NCI-H146 treated with DMSO at 0.1 percent for 48 hours (cell line): ENCODE results near the gene COL27A1.

Source experiments
- DNase-seq: peaks from one replicate; lab custom pipeline; 2025; ENCODE audit not compliant: unreplicated experiment; lab: John Stamatoyannopoulos, UW

COL27A1 gene

DNA sequence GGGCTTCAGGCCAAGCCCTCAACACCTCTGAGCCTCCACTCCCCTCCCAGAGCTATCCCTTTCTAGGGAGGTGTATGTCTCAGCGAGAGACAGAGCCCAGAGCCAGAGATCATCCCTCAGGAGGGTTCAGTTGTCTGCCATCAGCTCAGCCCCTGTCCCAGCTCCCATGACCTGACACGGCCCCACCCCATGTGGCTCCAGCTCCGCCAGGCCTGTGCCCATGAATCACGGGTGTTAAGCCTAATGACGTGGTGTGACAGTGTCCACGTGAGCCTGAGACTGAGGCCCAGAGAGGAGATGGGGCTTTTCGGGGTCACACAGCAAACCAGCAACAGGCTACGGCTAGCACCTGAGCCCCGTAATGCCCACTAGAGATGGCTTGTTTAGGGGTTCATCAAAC lies 106.7 kb downstream of the COL27A1 start:
- DNase-seq: no peak

DNA sequence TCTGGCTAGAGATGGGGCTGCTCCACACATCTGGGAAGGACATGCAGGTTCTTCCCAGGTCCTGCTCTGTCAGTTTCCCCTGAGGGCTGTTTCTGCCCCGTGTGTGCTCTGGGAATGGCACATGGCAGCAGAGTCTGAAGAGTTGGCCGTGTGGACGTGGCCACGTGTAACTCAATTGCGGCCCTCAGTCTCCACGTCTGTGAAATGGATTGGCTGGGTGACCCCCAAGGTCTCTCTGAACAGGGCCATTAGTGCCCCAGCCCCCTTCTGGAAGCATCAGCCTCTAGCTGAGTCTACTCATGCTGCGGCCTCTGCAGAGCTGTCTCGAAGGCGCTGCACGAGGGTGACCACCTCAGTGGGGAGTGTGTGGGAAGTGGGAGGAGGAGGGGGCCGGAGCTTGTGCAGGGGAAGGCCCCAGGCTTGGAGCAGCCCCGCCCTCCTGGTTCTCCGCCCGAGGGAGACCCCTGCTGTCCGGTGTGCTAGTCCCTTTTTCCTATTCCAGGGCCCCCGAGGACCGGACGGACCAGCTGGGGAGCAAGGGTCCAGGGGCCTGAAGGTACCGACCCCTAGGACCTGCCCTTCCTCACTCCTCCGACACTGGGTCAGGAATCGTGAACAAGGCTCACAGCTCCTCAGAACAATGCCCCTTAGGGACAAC lies 108.6 kb downstream of the COL27A1 start:
- no peak for DNase-seq

DNA sequence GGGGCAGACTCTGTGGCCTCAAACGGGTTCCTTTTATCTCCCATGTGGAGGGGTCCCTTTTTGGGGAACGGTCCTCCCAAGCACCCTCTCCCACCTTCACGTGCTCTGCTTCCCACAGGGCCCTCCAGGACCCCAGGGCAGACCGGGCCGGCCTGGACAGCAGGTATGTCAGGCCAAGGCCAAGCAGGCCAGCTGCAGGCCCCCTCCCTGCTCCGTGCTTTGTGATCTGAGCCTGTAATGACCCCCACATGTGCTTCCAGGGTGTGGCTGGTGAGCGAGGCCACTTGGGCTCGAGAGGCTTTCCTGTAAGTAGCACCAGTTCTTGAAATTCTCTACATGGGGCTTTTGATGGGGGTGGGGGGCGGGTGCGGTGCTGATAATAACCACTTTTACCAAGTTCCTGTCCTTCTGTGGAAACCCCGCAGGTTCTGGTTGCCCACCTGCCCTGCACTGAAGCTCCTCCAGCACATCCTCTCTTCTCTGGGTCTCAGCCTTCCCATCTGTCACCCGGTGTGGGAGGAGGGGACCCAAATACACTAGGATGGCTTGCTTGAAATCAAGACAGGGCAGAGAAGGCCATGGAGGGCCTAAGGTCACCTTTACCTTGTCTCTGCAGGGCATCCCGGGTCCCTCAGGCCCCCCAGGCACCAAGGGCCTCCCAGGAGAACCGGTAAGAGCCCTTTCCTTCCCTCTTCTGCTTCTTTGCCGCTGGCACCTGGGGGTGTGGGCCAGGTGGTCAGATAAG lies 109.6 kb downstream of the COL27A1 start:
- DNase-seq: no peak

DNA sequence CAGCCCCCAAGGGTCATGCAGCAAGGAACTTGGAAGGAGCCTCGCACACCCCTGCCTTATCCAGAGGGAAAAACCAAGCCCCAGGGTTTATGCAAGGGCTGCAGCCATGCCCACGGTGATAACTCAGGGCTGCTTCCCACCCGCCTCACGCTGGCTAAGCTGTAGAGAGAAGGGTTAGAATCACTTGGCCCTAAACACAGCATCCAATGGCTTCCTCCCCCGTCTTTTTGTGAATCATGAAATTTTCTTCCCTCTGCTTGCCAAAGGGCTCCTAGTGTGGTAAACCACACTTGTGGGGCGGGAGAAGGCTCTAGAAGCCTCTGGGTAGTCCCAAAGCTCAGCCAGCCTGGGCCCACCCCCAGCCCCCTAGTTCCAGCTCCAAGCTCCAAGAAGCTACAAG lies 111.6 kb downstream of the COL27A1 start:
- DNase-seq: no peak

- no peak for DNase-seq
Measured at GRCh38 chr9:114269023-114269422, 113.7 kb downstream of the COL27A1 start.

DNA sequence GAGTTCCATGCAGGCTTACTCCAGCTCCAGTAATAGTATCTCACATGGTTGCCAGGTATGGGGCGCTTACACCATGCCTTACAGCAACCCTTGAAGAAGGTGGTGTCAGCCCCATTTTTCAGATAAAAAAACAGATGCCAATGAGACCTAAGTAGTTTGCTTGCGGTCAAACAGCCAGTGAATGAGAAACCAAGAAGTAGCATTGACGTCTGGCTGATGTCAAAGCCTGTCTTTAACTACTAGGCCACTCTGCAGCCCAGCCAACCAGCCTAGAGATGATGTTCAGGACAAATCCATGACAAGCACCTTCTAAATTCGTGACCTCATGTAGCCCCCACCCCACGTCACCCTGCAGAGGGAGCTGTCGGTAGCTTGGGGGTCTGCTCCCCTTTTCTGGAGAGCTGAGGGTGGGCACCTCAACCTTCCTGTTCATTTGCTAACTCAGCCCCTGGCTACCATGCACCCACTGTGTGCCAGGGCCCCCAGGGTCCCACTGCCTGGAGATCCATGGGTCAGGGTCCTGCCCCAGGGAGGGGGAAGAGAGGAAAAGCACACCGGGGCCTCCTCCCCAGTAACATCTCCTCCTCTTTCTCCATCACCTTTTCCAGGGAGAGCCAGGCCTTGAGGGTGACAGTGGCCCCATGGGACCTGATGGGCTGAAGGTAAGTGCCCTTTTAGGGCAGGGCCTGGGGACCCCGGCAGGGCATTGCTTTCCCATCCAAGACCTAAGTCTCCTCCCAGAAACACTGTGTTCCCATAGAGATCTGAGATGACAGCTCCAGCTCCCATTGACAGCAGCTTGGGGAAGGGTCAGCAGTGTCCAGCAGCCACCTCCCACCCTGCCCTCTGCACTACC lies 115.0 kb downstream of the COL27A1 start:
- DNase-seq: no peak

DNA sequence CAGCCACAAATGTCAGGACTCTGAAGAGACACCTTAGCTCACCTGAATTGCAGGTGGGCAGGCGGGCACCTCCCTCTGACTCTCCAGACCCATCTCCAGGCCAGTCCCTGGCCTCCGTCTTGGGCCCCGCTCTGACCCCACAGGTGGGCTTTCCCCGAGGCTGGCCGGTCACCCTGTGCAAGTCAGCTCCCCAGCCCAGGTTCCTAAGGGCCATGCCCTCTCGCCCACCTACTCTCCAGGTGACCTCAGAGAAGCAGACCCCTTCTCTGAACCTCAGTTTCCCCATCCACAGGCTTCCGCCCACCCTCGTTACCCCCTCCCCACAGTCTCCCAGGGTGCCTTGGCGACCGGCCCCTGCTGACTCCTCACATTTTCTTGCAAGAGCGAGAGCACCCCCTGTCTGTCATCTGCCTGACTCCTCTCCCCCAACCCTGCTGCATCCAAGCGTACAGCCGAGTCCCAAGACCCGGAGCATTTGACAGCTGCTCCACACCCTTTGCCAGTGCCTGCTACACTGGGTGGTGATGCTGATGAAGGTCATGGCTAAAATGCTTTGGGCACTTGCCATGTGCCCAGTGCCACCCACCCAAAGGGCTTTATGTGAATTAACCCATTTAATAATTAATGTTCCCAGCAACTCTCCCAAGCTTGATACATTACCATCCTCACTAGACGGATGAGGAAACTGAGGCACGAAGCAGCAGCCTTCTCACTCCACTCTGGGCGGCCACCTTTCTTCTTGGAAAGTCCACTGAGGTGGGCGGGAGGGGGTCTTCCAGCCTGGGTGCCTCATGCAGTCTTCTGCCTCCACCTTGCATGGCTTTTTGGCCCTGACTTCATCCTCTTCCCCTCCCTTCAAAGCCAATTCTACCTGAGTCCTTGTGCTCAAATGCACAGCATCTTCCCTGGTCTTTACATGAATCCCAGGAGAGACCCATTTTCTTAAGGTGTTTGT lies 116.5 kb downstream of the COL27A1 start:
- DNase-seq: no peak

DNA sequence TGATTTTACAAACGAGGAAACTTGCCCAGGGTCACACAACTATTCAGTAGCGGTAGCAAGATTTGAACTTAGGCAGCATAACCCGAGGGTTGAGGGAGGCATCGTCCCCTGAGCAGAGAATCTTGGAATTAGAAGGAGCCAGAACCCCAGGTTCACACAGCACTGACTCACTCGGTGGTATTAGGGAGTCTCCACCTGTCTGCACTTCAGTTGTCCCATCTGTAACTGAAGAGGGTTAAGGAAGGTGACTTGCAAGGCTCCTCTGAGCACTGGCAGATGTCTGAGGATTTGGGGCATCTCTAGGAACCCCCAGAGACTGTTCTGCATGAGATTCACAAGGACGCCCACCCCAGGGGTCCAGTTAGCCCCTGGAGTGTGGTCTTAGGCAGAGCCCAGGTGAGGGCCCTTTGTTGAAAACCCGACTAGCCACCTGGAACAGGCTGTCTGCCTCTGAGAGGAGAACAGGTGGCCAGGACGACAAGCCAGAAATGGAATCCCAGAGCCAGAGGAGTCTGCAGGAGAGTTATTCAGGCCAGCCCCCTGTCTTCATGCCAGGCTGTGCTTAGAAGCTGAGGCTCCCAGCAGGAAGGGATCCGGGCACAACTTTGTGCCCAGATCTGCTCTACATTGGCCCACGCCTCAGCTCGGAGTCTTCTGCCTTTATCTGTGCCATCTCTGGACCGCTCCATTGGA lies 117.5 kb downstream of the COL27A1 start:
- no peak for DNase-seq

GRCh38 chr9:114273461-114273881 lies 118.1 kb downstream of the COL27A1 start:
- no peak for DNase-seq

DNA sequence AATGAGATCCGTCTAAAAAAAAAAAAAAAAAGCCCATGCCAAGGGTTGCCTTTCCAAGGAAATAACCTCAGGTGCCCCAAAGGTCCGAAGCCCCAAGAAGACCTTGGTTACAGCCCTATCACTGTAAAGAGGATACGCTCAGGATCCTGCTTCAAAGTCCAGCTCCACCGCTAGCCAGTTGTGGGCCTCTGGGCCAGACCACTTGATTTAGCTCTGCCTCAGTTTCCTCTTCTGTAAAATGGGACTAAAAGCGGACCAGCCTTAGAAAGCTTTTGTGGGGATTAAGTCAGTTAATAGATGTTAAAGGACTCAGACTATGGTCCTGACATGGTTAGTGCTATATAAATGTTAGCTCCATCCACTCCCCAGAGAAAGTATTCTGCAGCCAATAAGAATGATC lies 118.9 kb downstream of the COL27A1 start:
- no peak for DNase-seq

DNA sequence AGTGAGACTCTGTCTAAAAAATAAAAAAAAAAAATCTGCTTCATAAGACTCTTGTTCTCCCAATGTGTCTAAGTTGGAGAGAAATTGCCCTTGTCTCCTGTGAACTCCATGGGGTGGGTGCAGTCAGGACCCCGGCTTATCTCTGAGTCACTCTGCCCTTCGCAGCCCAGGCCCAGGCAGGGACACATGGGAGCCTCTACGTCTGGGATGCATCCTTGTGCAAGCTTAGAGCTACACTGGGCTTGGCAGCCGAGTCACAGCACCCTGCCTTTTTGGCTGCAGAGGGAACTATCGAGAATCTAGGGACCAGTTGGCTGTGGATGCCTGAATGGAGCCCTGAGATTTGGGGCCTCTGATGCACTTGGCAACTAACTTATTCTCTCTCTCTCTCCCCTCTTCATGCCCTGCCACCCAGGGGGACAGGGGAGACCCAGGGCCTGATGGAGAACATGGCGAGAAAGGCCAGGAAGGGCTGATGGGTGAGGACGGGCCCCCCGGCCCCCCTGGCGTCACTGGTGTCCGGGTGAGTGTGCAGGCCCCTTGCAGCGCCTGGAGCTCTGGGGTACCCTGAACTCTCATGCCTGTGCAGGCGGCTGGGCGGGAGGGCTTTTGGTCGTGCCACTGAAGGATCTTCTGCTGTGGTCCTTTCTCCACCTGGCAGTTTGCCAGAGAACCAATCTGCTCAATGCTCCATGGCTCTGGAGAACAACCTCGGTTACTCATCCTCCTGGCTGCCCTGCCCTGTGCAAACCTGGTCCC lies 120.1 kb downstream of the COL27A1 start:
- no peak for DNase-seq

GRCh38 chr9:114276908-114277821 lies 121.8 kb downstream of the COL27A1 start:
- DNase-seq: no peak

DNA sequence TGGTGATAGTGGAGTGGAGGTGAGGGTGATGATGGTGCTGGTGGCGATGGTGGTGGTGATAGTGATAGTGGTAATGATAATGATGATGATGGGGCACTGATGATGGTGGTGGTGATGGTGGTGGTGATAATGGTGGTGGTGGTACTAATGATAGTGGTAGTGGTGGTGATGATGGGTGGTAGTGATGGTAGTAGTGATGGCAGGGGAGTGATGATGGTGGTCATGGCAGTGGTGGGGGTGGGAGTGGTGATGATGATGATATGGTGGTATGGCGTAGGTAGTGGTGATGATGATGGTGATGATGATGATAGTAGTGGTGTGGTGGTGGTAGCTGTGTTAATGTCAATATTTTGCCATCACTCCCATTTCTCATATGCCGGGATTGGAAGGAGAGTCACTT lies 123.0 kb downstream of the COL27A1 start:
- no peak for DNase-seq

GRCh38 chr9:114278881-114279570 lies 123.7 kb downstream of the COL27A1 start:
- no peak for DNase-seq

GRCh38 chr9:114279693-114280092 lies 124.4 kb downstream of the COL27A1 start:
- no peak for DNase-seq

GRCh38 chr9:114280636-114281472 lies 125.5 kb downstream of the COL27A1 start:
- no peak for DNase-seq
